GM19395 (cell line): ENCODE data around the gene CLDN20.
"Not testable (repeated sequence)": the region's sequence is repeated elsewhere in the genome, so short reads cannot be mapped to it uniquely, and the experiment has no call there.

Experiments
- ATAC-seq: cut with Tn5 transposase; IDR thresholded peaks from one replicate; pipeline ENCODE4 v1.9.1; 2021; ENCODE audit warnings: mild to moderate bottlenecking, moderate library complexity; ENCODE audit not compliant: unreplicated experiment

Gene CLDN20

GRCh38 chr6:155309150-155309549, 45.3 kb downstream of the CLDN20 start:
- no peak for ATAC-seq

GRCh38 chr6:155310596-155310995, 46.8 kb downstream of the CLDN20 start:
- ATAC-seq = no peak

DNA sequence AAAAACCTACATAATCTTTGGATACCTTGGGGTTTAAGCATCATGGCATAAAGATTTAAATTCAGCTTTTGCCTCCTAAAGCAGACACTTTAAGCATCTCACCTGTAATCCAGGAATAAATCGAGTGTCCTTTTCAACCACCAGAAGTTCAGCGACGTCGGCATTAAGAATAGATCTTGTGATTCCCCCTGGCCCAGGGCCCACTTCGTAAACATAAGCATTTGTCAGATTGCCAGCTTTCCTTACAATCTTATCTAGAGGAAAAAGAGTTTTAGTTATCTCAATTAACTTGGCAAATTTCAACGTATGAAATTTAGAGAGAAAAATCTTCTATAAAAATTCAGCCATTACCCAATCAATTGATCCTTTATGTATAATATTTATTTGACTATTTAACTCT, 47.3 kb downstream of the CLDN20 start:
- no peak for ATAC-seq

DNA sequence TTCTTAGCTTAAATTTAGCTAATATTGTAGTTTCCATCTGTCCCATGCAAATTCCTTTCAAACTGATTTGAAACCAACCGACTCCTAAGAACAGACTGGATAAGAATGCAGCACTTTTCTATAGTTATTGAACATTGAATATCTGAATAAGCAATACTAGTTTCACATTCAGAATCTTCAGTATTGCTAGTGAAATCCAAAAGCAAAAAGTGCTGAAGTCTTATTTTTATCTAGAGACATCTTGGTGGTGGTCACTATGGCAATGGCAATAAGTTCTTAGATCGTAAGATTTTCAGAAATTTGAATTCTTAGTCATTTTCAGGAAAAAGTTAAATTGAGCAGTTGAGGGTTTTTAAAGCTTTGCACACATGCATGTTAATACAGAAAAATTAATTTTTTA, 47.8 kb downstream of the CLDN20 start:
- ATAC-seq = no peak

DNA sequence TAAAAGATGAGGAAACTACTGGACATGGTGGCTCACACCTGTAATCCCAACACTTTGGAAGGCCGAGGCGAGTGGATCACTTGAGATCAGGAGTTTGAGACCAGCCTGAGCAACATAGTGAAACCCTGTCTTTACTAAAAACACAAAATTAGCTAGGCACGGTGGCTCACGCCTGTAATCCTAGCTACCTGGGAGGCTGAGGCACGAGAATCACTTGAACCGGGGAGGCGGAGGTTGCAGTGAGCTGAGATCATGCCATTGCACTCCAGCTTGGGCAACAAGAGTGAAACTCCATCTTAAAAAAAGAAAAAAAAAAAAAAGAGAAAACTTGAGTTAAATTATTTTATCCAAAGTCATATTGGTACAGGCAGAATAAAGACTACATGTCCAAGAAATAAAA, 49.1 kb downstream of the CLDN20 start:
- not testable (repeated sequence) for ATAC-seq

GRCh38 chr6:155313602-155314091, 49.8 kb downstream of the CLDN20 start:
- peak; percentile 26 for ATAC-seq

GRCh38 chr6:155314092-155314772, 50.4 kb downstream of the CLDN20 start, which contains the start of gene TFB1M:
TSS of gene TFB1M (minus strand) at chr6:155314484. CDS start at chr6:155314428, 56 bp downstream.
- peak; percentile 95 for ATAC-seq

DNA sequence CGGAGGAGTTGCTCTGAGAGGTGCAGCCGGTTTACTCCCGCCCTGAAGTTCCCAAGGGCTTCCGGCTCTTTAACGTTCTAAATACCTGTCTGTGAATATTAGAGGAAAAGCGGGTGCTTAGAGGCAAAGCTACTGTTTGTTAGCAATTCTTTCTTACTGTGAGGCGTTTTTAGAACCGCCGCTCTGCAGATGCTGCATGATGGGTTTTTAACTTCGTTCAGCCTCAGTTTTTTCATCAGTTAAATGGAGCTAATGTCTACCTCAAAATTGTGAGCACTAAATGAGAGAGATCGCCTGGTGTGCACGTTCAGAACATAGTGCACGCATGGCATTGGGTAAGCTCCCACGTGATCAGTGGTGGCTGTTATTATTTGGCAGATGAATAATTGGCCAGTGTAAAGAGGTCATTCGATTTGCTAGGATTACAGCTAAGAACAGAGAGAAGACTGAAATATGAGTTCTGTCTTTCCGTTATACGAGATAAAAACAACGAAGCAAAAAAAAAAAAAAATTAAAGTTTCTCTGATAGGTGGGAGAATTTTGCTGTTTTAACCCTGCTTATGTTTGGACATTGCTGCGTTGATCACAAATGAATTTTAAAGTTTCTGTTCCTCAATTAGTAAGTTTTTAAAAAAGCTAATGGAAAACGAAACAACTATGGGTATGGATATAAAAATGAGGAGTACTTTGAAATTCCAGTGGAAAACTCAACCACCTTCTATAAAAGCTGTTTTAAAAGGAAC, 51.1 kb downstream of the CLDN20 start:
- ATAC-seq = peak; percentile 72

DNA sequence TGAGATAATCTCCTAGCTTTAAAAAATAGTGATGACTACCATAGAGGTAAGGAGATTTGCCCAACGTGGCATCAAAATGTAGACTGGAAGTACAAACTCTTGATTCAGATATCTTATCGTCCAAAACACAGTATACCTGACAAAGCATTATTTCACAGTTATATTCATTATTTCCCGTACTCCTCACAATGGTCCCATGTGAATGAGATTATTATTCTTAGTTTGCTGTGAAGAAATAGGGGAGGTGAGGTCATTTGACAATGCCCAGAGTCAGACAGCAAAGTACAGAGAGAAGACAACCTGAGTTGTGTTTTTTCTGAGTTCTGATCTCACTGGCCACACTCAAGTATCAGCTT, 51.7 kb downstream of the CLDN20 start:
- no peak for ATAC-seq

- ATAC-seq = no peak
These were observed 52.6 kb downstream of the CLDN20 start for GRCh38 chr6:155316419-155316818.

DNA sequence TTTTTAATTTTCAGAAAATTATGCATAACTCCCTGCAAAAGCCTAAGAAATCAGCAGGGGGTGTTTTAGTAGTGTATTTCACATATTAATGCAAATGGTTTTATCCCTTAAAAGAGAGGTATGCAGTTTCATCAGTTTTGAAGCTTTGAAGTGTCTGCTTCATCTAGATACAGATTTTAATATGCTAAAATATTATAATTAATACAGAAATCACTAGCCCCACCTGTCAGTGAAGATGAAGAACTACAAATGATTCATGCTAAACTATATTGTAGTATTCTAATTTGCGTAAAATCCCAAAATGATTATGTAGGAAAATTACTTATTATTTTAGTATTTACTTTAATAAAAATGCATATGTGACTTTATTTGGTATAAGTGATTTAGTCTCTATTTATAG, 53.4 kb downstream of the CLDN20 start:
- no peak for ATAC-seq

DNA sequence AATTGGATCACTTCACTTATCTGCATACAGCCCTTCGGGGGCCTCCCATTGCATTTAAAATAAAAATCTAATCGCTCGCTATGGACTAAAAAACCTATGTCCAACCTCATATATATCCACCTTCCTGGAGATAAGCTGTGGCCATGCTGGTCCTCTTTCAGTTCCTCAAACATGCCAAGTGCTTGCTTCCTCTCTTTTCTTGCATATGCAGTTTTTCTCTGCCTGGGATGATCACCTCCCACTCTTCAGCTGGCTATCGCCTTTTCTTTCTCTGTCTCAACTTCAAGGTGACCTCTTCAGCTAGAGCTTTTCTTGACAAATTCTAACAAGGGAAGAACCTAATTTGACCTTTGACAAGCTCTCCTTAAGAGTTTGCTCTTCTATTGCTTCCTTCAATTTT, 56.1 kb downstream of the CLDN20 start:
- ATAC-seq = peak; percentile 52

- no peak for ATAC-seq
These were observed 60.4 kb downstream of the CLDN20 start for GRCh38 chr6:155324172-155324571.

DNA sequence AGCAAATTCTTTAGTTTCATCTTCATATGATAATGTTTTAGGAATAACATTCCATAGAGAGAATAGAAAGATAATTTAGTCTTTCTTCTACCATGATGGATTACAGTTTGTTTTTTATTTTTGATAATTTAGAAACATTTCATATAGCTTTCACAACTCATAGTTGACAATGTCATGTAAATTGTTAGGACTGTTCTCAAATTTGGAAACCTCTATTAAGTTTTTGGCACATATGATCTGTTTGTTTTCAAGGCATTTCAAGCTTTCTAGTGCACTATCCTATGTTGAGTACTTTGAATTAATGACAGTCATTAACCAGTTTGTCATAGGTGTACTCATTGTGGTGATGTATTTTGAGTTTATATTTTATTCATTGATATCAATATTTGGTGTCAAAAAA, 61.2 kb downstream of the CLDN20 start:
- ATAC-seq = no peak

DNA sequence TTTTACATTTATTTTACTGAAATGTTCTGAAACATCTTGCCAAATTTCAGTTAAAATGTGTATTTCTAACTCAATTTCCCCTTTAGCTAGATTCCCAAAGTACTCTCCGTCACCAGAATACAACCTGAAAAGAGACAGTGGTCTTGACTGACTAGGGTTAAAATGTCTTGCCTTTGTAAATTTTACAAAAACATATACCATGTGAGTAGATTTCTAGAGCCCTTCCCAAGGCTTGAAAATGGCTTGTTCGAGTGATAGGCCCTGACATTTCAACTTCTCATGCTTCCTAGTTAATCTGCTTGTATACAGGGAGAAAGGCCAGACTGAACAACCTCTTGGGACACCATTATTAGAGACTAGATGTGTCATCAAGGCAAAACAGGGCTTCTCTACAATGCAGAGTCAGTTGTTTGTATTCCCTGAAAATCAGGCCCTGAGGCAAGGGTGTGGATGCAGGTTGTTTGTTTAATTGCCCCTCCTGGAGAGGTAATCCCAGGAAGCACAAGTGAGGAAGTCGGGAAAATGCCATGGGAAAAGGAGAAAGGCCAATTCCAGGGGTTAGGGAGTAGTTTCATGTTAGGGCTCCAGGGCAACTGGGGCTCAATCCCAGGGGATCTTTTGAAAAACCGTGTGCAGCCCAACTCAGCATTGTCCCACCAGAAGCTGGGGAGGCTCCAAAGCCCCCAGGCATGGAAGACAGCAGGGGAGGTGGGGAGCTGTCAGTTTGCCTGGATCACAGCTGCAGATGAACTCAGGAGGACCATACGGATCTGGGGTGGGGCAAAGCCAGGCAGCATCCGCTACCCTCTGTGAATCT, 62.1 kb downstream of the CLDN20 start:
- no peak for ATAC-seq
